Common myeloid progenitor, CD34-positive (primary cell): ENCODE results near the gene MAPK14.

ENCODE experiments used
- CTCF ChIA-PET: fragments of 350-600 bp; sonication (Branson Sonifier 250); formaldehyde crosslinking; loops from one replicate; lab custom pipeline; 2021; ENCODE audit warnings: antibody characterized with exemption; lab: Charles Lee
- POLR2A ChIA-PET: fragments of 350-600 bp; sonication (Branson Sonifier 250); formaldehyde crosslinking; loops from one replicate; lab custom pipeline; 2021; ENCODE audit warnings: antibody characterized with exemption; lab: Charles Lee
- DNase-seq, 3 donors: peaks; one replicate each; pipeline versions ENCODE4 v3.0.0 to v3.0.0-alpha.2; 2013
- H3K27ac ChIP-seq, 2 experiments: 1 replicate in 1 of 2; 2 replicates in 1 of 2; pipeline ENCODE4 v1.7.0; 2013; ENCODE audit warnings: inconsistent platforms in 2 of 2, low read length in 2 of 2, mild to moderate bottlenecking in 2 of 2, low read depth in 1 of 2, moderate library complexity in 1 of 2; ENCODE audit not compliant: severe bottlenecking in 2 of 2, insufficient read depth in 1 of 2, poor library complexity in 1 of 2
- H3K27me3 ChIP-seq, 5 experiments: replicated peaks in 2 of 5; 1 replicate in 3 of 5; 2 replicates in 2 of 5; pipeline versions ENCODE4 v1.6.1 to v1.7.0; 2013; ENCODE audit warnings: low read length in 4 of 5, mild to moderate bottlenecking in 2 of 5, moderate library complexity in 2 of 5, inconsistent platforms in 1 of 5; ENCODE audit not compliant: insufficient read depth in 5 of 5, control insufficient read depth in 4 of 5
- H3K36me3 ChIP-seq, 4 experiments: 1 replicate in 2 of 4; 2 replicates in 2 of 4; pipeline versions ENCODE4 v1.6.1 to v1.7.0; 2013; ENCODE audit warnings: low read length in 3 of 4, control low read depth in 1 of 4, mild to moderate bottlenecking in 1 of 4; ENCODE audit not compliant: control insufficient read depth in 4 of 4, insufficient read depth in 4 of 4
- H3K4me1 ChIP-seq, 4 experiments: 1 replicate in 3 of 4; 2 replicates in 1 of 4; pipeline versions ENCODE4 v1.6.1 to v1.7.1; 2013; ENCODE audit warnings: low read length in 3 of 4, mild to moderate bottlenecking in 3 of 4, control low read depth in 1 of 4, inconsistent platforms in 1 of 4, moderate library complexity in 1 of 4; ENCODE audit not compliant: control insufficient read depth in 4 of 4, insufficient read depth in 4 of 4; ENCODE audit errors: control extremely low read depth in 1 of 4
- H3K4me3 ChIP-seq, 7 experiments: 1 replicate in 4 of 7; 2 replicates in 3 of 7; pipeline versions ENCODE4 v1.5.1 to v1.7.0; 2013; ENCODE audit warnings: mild to moderate bottlenecking in 7 of 7, low read length in 6 of 7, moderate library complexity in 6 of 7, inconsistent platforms in 2 of 7, low read depth in 2 of 7, control low read depth in 1 of 7; ENCODE audit not compliant: insufficient read depth in 4 of 7, control insufficient read depth in 1 of 7; ENCODE audit errors: extremely low read depth in 1 of 7
- H3K9me3 ChIP-seq, 5 experiments: 1 replicate in 4 of 5; 2 replicates in 1 of 5; pipeline versions ENCODE4 v1.6.1 to v1.7.1; 2013; ENCODE audit warnings: low read length in 4 of 5, mild to moderate bottlenecking in 2 of 5, inconsistent platforms in 1 of 5, low read depth in 1 of 5, moderate library complexity in 1 of 5; ENCODE audit not compliant: control insufficient read depth in 4 of 5, insufficient read depth in 2 of 5; ENCODE audit errors: control extremely low read depth in 1 of 5
- WGBS: methylation state at CpG from one replicate; pipeline ENCODE4 v1.1.5; 2013; ENCODE audit not compliant: insufficient coverage; 5-methylcytosine and 5-hydroxymethylcytosine counted together

The MAPK14 gene

DNA sequence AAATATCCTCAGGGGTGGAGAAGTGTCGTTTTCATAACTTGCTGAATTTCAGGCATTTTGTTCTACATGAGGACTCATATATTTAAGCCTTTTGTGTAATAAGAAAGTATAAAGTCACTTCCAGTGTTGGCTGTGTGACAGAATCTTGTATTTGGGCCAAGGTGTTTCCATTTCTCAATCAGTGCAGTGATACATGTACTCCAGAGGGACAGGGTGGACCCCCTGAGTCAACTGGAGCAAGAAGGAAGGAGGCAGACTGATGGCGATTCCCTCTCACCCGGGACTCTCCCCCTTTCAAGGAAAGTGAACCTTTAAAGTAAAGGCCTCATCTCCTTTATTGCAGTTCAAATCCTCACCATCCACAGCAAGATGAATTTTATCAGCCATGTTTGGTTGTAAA lies 82.4 kb downstream of the MAPK14 start:
- peaks cover 30 to 64% (median 55%) of the 10 kb centered on the region in 4 experiments for H3K36me3 ChIP-seq
- POLR2A ChIA-PET, result no interaction called here

GRCh38 chr6:36110863-36111262 lies 83.3 kb downstream of the MAPK14 start:
- CTCF ChIA-PET, result interaction anchor here (1.0 to 2.4 kb wide), 3 partner anchors 10 to 16 kb away, joined by 3 to 17 read pairs (median 5); no protein-coding TSS in a partner anchor
- Histone ChIP-seq H3K36me3 (peaks cover 25 to 58% (median 50%) of the 10 kb centered on the region in 4 experiments), H3K9me3 (no peaks in the 10 kb centered on the region), H3K4me1 (peaks cover 18 to 32% (median 24%) of the 10 kb centered on the region in 4 experiments), H3K27ac (no peak overlapping the region), H3K4me3 (no peak overlapping the region), H3K27me3 (no peaks in the 10 kb centered on the region)
- POLR2A ChIA-PET, result no interaction called here
- no peak for DNase-seq
- WGBS, result 97% methylated on average over 3 of the region's 4 CpGs

More for the DNA sequence above, 82.4 kb downstream of the MAPK14 start:
- H3K4me3 ChIP-seq, result no peak overlapping the region
- no peaks in the 10 kb centered on the region for H3K9me3 ChIP-seq
- H3K4me1 ChIP-seq, result peaks cover 13 to 24% (median 16%) of the 10 kb centered on the region in 4 experiments
- CTCF ChIA-PET, result no interaction called here
- WGBS, result no CpG with 5 or more reads among the region's 3 CpGs
- no peaks in the 10 kb centered on the region for H3K27me3 ChIP-seq
- DNase-seq, result no peak
- H3K27ac ChIP-seq, result peak overlapping the region in 1 of 2 experiments; percentile 16

GRCh38 chr6:36111526-36111925 lies 83.9 kb downstream of the MAPK14 start:
- 96% methylated on average over 7 of the region's 7 CpGs for WGBS
- POLR2A ChIA-PET, result no interaction called here
- H3K27me3 ChIP-seq, result no peaks in the 10 kb centered on the region
- H3K4me1 ChIP-seq, result peaks cover 22 to 39% (median 28%) of the 10 kb centered on the region in 4 experiments
- CTCF ChIA-PET, result interaction anchor here (0.8 to 2.4 kb wide), 5 partner anchors 8 to 16 kb away, joined by 3 to 17 read pairs (median 4); no protein-coding TSS in a partner anchor
- H3K4me3 ChIP-seq, result no peak overlapping the region
- H3K9me3 ChIP-seq, result no peaks in the 10 kb centered on the region
- no peak for DNase-seq
- H3K27ac ChIP-seq, result no peak overlapping the region
- peaks cover 23 to 54% (median 50%) of the 10 kb centered on the region in 4 experiments for H3K36me3 ChIP-seq

- CTCF ChIA-PET, result interaction anchor here (1.2 to 2.4 kb wide), 3 partner anchors 9 to 17 kb away, joined by 8 to 17 read pairs (median 9); no protein-coding TSS in a partner anchor
- no peaks in the 10 kb centered on the region for H3K9me3 ChIP-seq
- H3K27me3 ChIP-seq, result no peaks in the 10 kb centered on the region
- H3K4me3 ChIP-seq, result no peak overlapping the region
- DNase-seq, result peak in 1 of 3 donors; percentile 29
- no peak overlapping the region for H3K27ac ChIP-seq
- POLR2A ChIA-PET, result no interaction called here
- peaks cover 19 to 49% (median 43%) of the 10 kb centered on the region in 4 experiments for H3K36me3 ChIP-seq
- peaks cover 24 to 47% (median 36%) of the 10 kb centered on the region in 4 experiments for H3K4me1 ChIP-seq
These were observed 85.4 kb downstream of the MAPK14 start for GRCh38 chr6:36113049-36113448.

GRCh38 chr6:36113703-36114102 lies 86.1 kb downstream of the MAPK14 start:
- WGBS, result 100% methylated on average over 2 of the region's 2 CpGs
- Histone ChIP-seq H3K27ac (no peak overlapping the region), H3K9me3 (no peaks in the 10 kb centered on the region), H3K4me3 (no peak overlapping the region), H3K27me3 (no peaks in the 10 kb centered on the region), H3K36me3 (peaks cover 15 to 44% (median 39%) of the 10 kb centered on the region in 4 experiments), H3K4me1 (peaks cover 28 to 47% (median 39%) of the 10 kb centered on the region in 4 experiments)
- no peak for DNase-seq
- ChIA-PET POLR2A (no interaction called here), CTCF (interaction anchor here (2.2 kb wide), 1 partner anchor 11 kb away, joined by 9 read pairs; no protein-coding TSS in a partner anchor)

DNA sequence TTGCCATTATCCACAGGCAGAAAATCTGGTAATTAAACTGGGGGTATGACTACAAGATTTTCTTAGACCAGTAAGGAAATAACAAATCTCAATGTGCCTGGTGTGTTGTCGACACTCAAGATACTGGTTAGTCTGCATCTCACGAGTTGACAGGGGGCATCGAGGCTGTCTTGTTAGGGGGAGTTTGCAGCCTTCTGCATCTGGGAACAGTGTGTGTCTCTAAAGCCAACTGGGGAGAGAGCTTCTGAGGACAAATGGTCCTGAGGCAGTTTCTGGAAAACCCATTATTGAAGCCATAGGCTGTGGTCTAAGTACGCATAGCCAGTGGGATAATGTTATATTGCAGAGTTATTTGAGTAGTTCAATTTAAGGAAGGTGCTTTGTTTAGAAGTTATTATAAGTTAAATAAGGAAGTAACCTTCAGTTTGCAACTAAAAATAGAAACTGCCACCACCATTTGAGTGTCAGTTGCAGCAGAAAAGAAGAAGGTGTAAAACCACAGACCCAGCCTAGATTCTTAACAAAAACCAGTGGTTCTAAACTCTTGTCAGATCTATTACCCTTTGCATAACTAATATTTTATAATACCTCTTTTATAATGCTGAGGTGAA lies 87.3 kb downstream of the MAPK14 start:
- no peaks in the 10 kb centered on the region for H3K27me3 ChIP-seq
- DNase-seq, result peak; percentile 53 to 92 (median 88)
- peaks cover 28 to 47% (median 45%) of the 10 kb centered on the region in 4 experiments for H3K4me1 ChIP-seq
- ChIA-PET POLR2A (interaction anchor here (0.6 kb wide), 1 partner anchor 106 kb away, joined by 3 read pairs; no protein-coding TSS in a partner anchor), CTCF (interaction anchor here (0.7 kb wide), 1 partner anchor 16 kb away, joined by 3 read pairs; no protein-coding TSS in a partner anchor)
- peaks cover 12 to 39% (median 32%) of the 10 kb centered on the region in 4 experiments for H3K36me3 ChIP-seq
- H3K9me3 ChIP-seq, result no peaks in the 10 kb centered on the region
- peak overlapping the region in 1 of 2 experiments; percentile 51 for H3K27ac ChIP-seq
- WGBS, result 0% methylated on average over 4 of the region's 4 CpGs
- peak overlapping the region in 6 of 7 experiments; percentile 16 to 65 (median 30) for H3K4me3 ChIP-seq

DNA sequence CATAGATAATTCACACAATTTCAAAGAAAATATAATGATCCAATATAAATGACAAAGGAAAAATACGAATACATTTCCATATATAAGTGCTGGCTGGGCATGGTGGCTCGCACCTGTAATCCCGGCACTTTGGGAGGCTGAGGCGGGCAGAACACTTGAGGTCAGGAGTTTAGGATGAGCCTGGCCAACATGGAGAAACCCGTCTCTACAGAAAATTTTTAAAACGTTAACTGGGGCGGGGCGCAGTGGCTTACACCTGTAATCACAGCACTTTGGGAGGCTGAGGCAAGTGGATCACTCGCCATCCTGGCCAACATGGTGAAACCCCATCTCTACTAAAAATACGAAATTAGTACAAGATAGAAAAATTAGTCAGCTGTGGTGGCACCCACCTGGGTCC lies 87.8 kb downstream of the MAPK14 start:
- Histone ChIP-seq H3K27ac (no peak overlapping the region), H3K9me3 (no peaks in the 10 kb centered on the region), H3K27me3 (no peaks in the 10 kb centered on the region), H3K36me3 (peaks cover 12 to 35% (median 27%) of the 10 kb centered on the region in 4 experiments), H3K4me3 (peak overlapping the region in 3 of 7 experiments; percentile 19 to 65 (median 31)), H3K4me1 (peaks cover 32 to 52% (median 47%) of the 10 kb centered on the region in 4 experiments)
- WGBS, result 98% methylated on average over 4 of the region's 10 CpGs
- ChIA-PET CTCF (interaction anchor here (0.6 to 0.7 kb wide), 3 partner anchors 11 to 76 kb away, joined by 3 read pairs; no protein-coding TSS in a partner anchor), POLR2A (no interaction called here)
- DNase-seq, result no peak
